Mesenchymal stem cell (in vitro differentiated cells and primary cell): Measurements from ENCODE around the gene IFNAR2.

Experiments used
- DNase-seq: peaks from one replicate; pipeline ENCODE4 v3.0.0-alpha.2; 2013
- H2AFZ ChIP-seq: one replicate; pipeline ENCODE4 v1.6.1; 2013; ENCODE audit warnings: low read depth, mild to moderate bottlenecking, control low read depth, inconsistent platforms, low read length, moderate library complexity
- H2AK5ac ChIP-seq: 2 replicates; pipeline ENCODE4 v1.6.1; 2013; ENCODE audit warnings: low read length, moderate library complexity, mild to moderate bottlenecking, inconsistent platforms; ENCODE audit not compliant: severe bottlenecking
- H2BK120ac ChIP-seq: one replicate; pipeline ENCODE4 v1.6.1; 2013; ENCODE audit warnings: low read depth, mild to moderate bottlenecking, inconsistent platforms, low read length, moderate library complexity
- H2BK12ac ChIP-seq, 2 experiments: one replicate each; pipeline ENCODE4 v1.6.1; 2013; ENCODE audit warnings: inconsistent platforms in 2 of 2, low read length in 2 of 2, mild to moderate bottlenecking in 2 of 2, moderate library complexity in 2 of 2, control low read depth in 1 of 2
- H2BK15ac ChIP-seq: one replicate; pipeline ENCODE4 v1.6.1; 2013; ENCODE audit warnings: mild to moderate bottlenecking, low read depth, inconsistent platforms; ENCODE audit not compliant: poor library complexity, severe bottlenecking
- H2BK5ac ChIP-seq: 2 replicates; pipeline ENCODE4 v1.6.1; 2013; ENCODE audit warnings: low read depth, mild to moderate bottlenecking, low read length, control low read depth, inconsistent platforms; ENCODE audit not compliant: poor library complexity, severe bottlenecking
- H3K14ac ChIP-seq, 2 experiments: one replicate each; pipeline ENCODE4 v1.6.1; 2013; ENCODE audit warnings: inconsistent platforms in 2 of 2, low read length in 2 of 2, control low read depth in 1 of 2, mild to moderate bottlenecking in 1 of 2, moderate library complexity in 1 of 2
- H3K18ac ChIP-seq, 2 experiments: one replicate each; pipeline ENCODE4 v1.6.1; 2013; ENCODE audit warnings: inconsistent platforms in 2 of 2, low read length in 2 of 2, control low read depth in 1 of 2, low read depth in 1 of 2, mild to moderate bottlenecking in 1 of 2
- H3K23ac ChIP-seq, 2 experiments: one replicate each; pipeline ENCODE4 v1.6.1; 2013; ENCODE audit warnings: inconsistent platforms in 2 of 2, low read length in 2 of 2, mild to moderate bottlenecking in 2 of 2, moderate library complexity in 2 of 2, control low read depth in 1 of 2
- H3K27ac ChIP-seq: 2 replicates; pipeline ENCODE4 v1.5.1; 2013; ENCODE audit warnings: mild to moderate bottlenecking, moderate library complexity, low read length, control low read depth, inconsistent platforms; ENCODE audit not compliant: poor library complexity, severe bottlenecking
- H3K27me3 ChIP-seq, 2 experiments: 2 replicates each; pipeline versions ENCODE4 v1.6.1 to v1.7.0; 2013; ENCODE audit warnings: low read length in 2 of 2, mild to moderate bottlenecking in 2 of 2, moderate library complexity in 2 of 2, control low read depth in 1 of 2, inconsistent platforms in 1 of 2; ENCODE audit not compliant: control insufficient read depth in 1 of 2, insufficient read depth in 1 of 2
- H3K36me3 ChIP-seq, 2 experiments: 2 replicates each; pipeline versions ENCODE4 v1.6.1 to v1.7.0; 2013; ENCODE audit warnings: low read length in 2 of 2, control low read depth in 1 of 2, inconsistent platforms in 1 of 2, low read depth in 1 of 2, mild to moderate bottlenecking in 1 of 2; ENCODE audit not compliant: insufficient read depth in 2 of 2, control insufficient read depth in 1 of 2
- H3K4ac ChIP-seq, 2 experiments: one replicate each; pipeline ENCODE4 v1.6.1; 2013; ENCODE audit warnings: inconsistent platforms in 2 of 2, low read length in 2 of 2, mild to moderate bottlenecking in 2 of 2, moderate library complexity in 2 of 2, control low read depth in 1 of 2, low read depth in 1 of 2
- H3K4me1 ChIP-seq: 2 replicates; pipeline ENCODE4 v1.6.1; 2013; ENCODE audit warnings: low read depth, low read length, control low read depth; ENCODE audit not compliant: control insufficient read depth, insufficient read depth
- H3K4me2 ChIP-seq: 2 replicates; pipeline ENCODE4 v1.6.1; 2013; ENCODE audit warnings: low read length, mild to moderate bottlenecking, inconsistent platforms; ENCODE audit not compliant: poor library complexity, severe bottlenecking
- H3K4me3 ChIP-seq, 2 experiments: 2 replicates each; pipeline versions ENCODE4 v1.5.1 to v1.7.0; 2013; ENCODE audit warnings: low read length in 2 of 2, mild to moderate bottlenecking in 2 of 2, control low read depth in 1 of 2, low read depth in 1 of 2; ENCODE audit not compliant: insufficient read depth in 1 of 2
- H3K79me1 ChIP-seq: replicated peaks from 2 replicates; pipeline ENCODE4 v1.6.1; 2013; ENCODE audit warnings: mild to moderate bottlenecking, control low read depth, low read length, inconsistent platforms; ENCODE audit not compliant: poor library complexity, severe bottlenecking
- H3K9ac ChIP-seq: 2 replicates; pipeline ENCODE4 v1.7.0; 2013; ENCODE audit warnings: mild to moderate bottlenecking, low read length, moderate library complexity
- H3K9me3 ChIP-seq: 2 replicates; pipeline ENCODE4 v1.7.0; 2013; ENCODE audit warnings: mild to moderate bottlenecking, low read length; ENCODE audit not compliant: control insufficient read depth
- H4K8ac ChIP-seq: one replicate; pipeline ENCODE4 v1.6.1; 2013; ENCODE audit warnings: inconsistent platforms, mild to moderate bottlenecking, low read length, moderate library complexity
- H4K91ac ChIP-seq: one replicate; pipeline ENCODE4 v1.6.1; 2013; ENCODE audit warnings: mild to moderate bottlenecking, low read length, inconsistent platforms
- WGBS: methylation state at CpG from one replicate; pipeline ENCODE4 v1.1.7; 2013; ENCODE audit warnings: mixed read lengths; 5-methylcytosine and 5-hydroxymethylcytosine counted together

IFNAR2 gene

GRCh38 chr21:33231526-33231925, 1.8 kb downstream of the IFNAR2 start:
- H4K8ac ChIP-seq = no peak overlapping the region
- H2BK120ac ChIP-seq = no peak overlapping the region
- H3K4ac ChIP-seq = no peak overlapping the region
- 97% methylated on average over 4 of the region's 8 CpGs for WGBS
- no peak overlapping the region for H3K14ac ChIP-seq
- peak overlapping the region; percentile 90 for H3K9ac ChIP-seq
- no peak overlapping the region for H4K91ac ChIP-seq
- no peak overlapping the region for H3K23ac ChIP-seq
- H3K4me3 ChIP-seq = peak overlapping the region in 1 of 2 experiments; percentile 86
- H3K27me3 ChIP-seq = no peaks in the 10 kb centered on the region
- no peak overlapping the region for H2BK15ac ChIP-seq
- H3K4me2 ChIP-seq = no peak overlapping the region
- no peak overlapping the region for H3K27ac ChIP-seq
- no peak overlapping the region for H2AK5ac ChIP-seq
- no peak for DNase-seq
- peaks cover 0 to 5% of the 10 kb centered on the region in 2 experiments for H3K36me3 ChIP-seq
- no peak overlapping the region for H3K18ac ChIP-seq
- no peak overlapping the region for H2BK5ac ChIP-seq
- no peak overlapping the region for H2AFZ ChIP-seq
- no peak overlapping the region for H2BK12ac ChIP-seq
- peaks cover 7% of the 10 kb centered on the region for H3K4me1 ChIP-seq
- peaks cover 22% of the 10 kb centered on the region for H3K79me1 ChIP-seq
- H3K9me3 ChIP-seq = no peaks in the 10 kb centered on the region

- Histone ChIP-seq H3K27ac (no peak overlapping the region), H4K91ac (no peak overlapping the region), H4K8ac (no peak overlapping the region), H3K23ac (no peak overlapping the region), H3K4me1 (peaks cover 7% of the 10 kb centered on the region), H2BK15ac (no peak overlapping the region), H3K4ac (no peak overlapping the region), H3K79me1 (peaks cover 28% of the 10 kb centered on the region), H3K4me3 (no peak overlapping the region), H3K36me3 (peaks cover 0 to 5% of the 10 kb centered on the region in 2 experiments), H3K14ac (no peak overlapping the region), H3K9ac (no peak overlapping the region), H3K18ac (no peak overlapping the region), H3K27me3 (no peaks in the 10 kb centered on the region), H3K9me3 (no peaks in the 10 kb centered on the region), H2BK120ac (no peak overlapping the region), H2BK5ac (no peak overlapping the region), H3K4me2 (no peak overlapping the region), H2AFZ (no peak overlapping the region), H2BK12ac (no peak overlapping the region), H2AK5ac (no peak overlapping the region)
- 60% methylated on average over 1 of the region's 5 CpGs for WGBS
- DNase-seq = no peak
These were observed 2.7 kb downstream of the IFNAR2 start for GRCh38 chr21:33232291-33233034.

GRCh38 chr21:33234635-33235520, 5.1 kb downstream of the IFNAR2 start:
- no peak overlapping the region for H2BK15ac ChIP-seq
- H3K79me1 ChIP-seq = peaks cover 38% of the 10 kb centered on the region
- no peaks in the 10 kb centered on the region for H3K27me3 ChIP-seq
- H3K9ac ChIP-seq = no peak overlapping the region
- no peak overlapping the region for H3K27ac ChIP-seq
- no peak overlapping the region for H3K4me3 ChIP-seq
- no peak overlapping the region for H3K4ac ChIP-seq
- H4K8ac ChIP-seq = no peak overlapping the region
- H2AK5ac ChIP-seq = no peak overlapping the region
- H3K18ac ChIP-seq = no peak overlapping the region
- no peak overlapping the region for H4K91ac ChIP-seq
- no peaks in the 10 kb centered on the region for H3K9me3 ChIP-seq
- no peak overlapping the region for H3K4me2 ChIP-seq
- no peak overlapping the region for H2BK12ac ChIP-seq
- peaks cover 0 to 5% of the 10 kb centered on the region in 2 experiments for H3K36me3 ChIP-seq
- 86% methylated on average over 3 of the region's 3 CpGs for WGBS
- H3K4me1 ChIP-seq = peaks cover 5% of the 10 kb centered on the region
- DNase-seq = no peak
- no peak overlapping the region for H3K14ac ChIP-seq
- no peak overlapping the region for H2AFZ ChIP-seq
- no peak overlapping the region for H3K23ac ChIP-seq
- no peak overlapping the region for H2BK120ac ChIP-seq
- peak overlapping the region; percentile 36 for H2BK5ac ChIP-seq

- WGBS = 95% methylated on average over 6 of the region's 6 CpGs
- H4K91ac ChIP-seq = no peak overlapping the region
- no peak overlapping the region for H3K23ac ChIP-seq
- H3K4ac ChIP-seq = no peak overlapping the region
- H3K27ac ChIP-seq = no peak overlapping the region
- H3K9me3 ChIP-seq = no peaks in the 10 kb centered on the region
- H2BK15ac ChIP-seq = no peak overlapping the region
- no peak overlapping the region for H2AK5ac ChIP-seq
- no peak overlapping the region for H3K9ac ChIP-seq
- H3K27me3 ChIP-seq = no peaks in the 10 kb centered on the region
- H3K4me1 ChIP-seq = peaks cover 4% of the 10 kb centered on the region
- H2BK120ac ChIP-seq = no peak overlapping the region
- H2BK12ac ChIP-seq = no peak overlapping the region
- peaks cover 0 to 5% of the 10 kb centered on the region in 2 experiments for H3K36me3 ChIP-seq
- H2AFZ ChIP-seq = no peak overlapping the region
- no peak for DNase-seq
- peaks cover 36% of the 10 kb centered on the region for H3K79me1 ChIP-seq
- peak overlapping the region in 1 of 2 experiments; percentile 48 for H3K18ac ChIP-seq
- no peak overlapping the region for H3K14ac ChIP-seq
- no peak overlapping the region for H4K8ac ChIP-seq
- H3K4me2 ChIP-seq = no peak overlapping the region
- H3K4me3 ChIP-seq = no peak overlapping the region
- H2BK5ac ChIP-seq = no peak overlapping the region
These were observed 6.4 kb downstream of the IFNAR2 start for GRCh38 chr21:33236013-33236686.
